BE2C (cell line): ENCODE measurements around the gene FKBP1B. TPM values are rescaled to one million over a fixed set of nuclear protein-coding genes. Genes with fewer than 3 reads are reported as not detected.

ENCODE experiments used
- DNase-seq: peaks from one replicate; pipeline ENCODE4 v3.0.0-alpha.2; 2020
- H3K27me3 ChIP-seq: fragments of 250-450 bp; sonication (Bioruptor Pico); 2 replicates; pipeline ENCODE4 v1.5.1; 2020; ENCODE audit warnings: mild to moderate bottlenecking
- H3K36me3 ChIP-seq: fragments of 250-450 bp; sonication (Bioruptor Pico); 2 replicates; pipeline ENCODE4 v1.5.1; 2020; ENCODE audit warnings: mild to moderate bottlenecking
- H3K4me1 ChIP-seq: fragments of 250-450 bp; sonication (Bioruptor Pico); 2 replicates; pipeline ENCODE4 v1.5.1; 2020
- H3K4me3 ChIP-seq: 2 replicates; pipeline ENCODE4 v1.5.1; 2011; ENCODE audit warnings: low read depth, low read length
- H3K9me3 ChIP-seq: fragments of 250-450 bp; sonication (Bioruptor Pico); 2 replicates; pipeline ENCODE4 v1.5.1; 2020
- CTCF ChIP-seq: IDR thresholded peaks from 2 replicates; pipeline ENCODE4 v1.5.1; 2012; ENCODE audit warnings: mild to moderate bottlenecking, low read depth, low read length
- polyA plus RNA-seq: library from polyadenylated mRNA; unstranded; fragments of >200 nt; gene quantifications from one replicate; pipeline ENCODE4 v1.2.1, GENCODE V29; 2012; ENCODE audit warnings: low read depth, missing spikeins; ENCODE audit not compliant: insufficient read length, insufficient read depth

FKBP1B gene
- polyA plus RNA-seq, result 11.0 TPM

DNA sequence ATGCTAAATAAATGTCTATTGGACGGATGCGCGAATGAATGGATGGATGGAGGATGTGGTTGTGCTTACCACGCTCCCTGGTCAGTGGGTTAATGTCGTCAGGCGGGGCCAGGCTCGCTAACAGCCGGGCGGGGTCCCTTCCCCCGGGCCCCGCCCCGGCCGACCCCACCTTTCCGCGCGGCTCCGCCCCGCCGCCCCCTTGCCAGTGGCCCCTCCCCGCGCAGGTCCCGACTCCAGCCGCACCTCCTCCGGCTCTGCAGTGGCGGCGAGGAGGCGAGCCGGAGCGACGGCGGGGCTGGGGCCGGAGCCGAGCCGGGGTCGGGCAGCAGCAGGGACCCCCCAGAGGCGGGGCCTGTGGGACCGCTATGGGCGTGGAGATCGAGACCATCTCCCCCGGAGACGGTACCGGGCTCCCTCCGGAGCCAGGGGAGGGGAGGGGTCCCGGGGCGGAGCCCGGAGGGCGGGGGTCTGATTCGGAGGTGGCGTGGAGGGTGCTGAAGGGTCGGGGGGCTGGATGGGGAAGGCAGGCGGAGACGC is at the start of gene FKBP1B:
Gene FKBP1B, plus strand, starts transcription at position 257 of the 537 bp plus-strand sequence. Its CDS starts 109 bp downstream, at position 366.
- Histone ChIP-seq H3K27me3 (no peaks in the 10 kb centered on the region), H3K9me3 (no peaks in the 10 kb centered on the region), H3K4me3 (peak within 1 kb of the TSS; percentile 80), H3K36me3 (no peaks in the 10 kb centered on the region), H3K4me1 (peaks cover 3% of the 10 kb centered on the region)
- DNase-seq, result peak; percentile 91
- TF ChIP-seq CTCF, result no peak

GRCh38 chr2:24007693-24008092 is 41.8 kb upstream of the FKBP1B start:
- H3K4me3 ChIP-seq, result no peak overlapping the region
- H3K36me3 ChIP-seq, result no peaks in the 10 kb centered on the region
- H3K27me3 ChIP-seq, result peaks cover 15% of the 10 kb centered on the region
- no peaks in the 10 kb centered on the region for H3K4me1 ChIP-seq
- TF ChIP-seq CTCF, result no peak
- no peaks in the 10 kb centered on the region for H3K9me3 ChIP-seq
- no peak for DNase-seq

DNA sequence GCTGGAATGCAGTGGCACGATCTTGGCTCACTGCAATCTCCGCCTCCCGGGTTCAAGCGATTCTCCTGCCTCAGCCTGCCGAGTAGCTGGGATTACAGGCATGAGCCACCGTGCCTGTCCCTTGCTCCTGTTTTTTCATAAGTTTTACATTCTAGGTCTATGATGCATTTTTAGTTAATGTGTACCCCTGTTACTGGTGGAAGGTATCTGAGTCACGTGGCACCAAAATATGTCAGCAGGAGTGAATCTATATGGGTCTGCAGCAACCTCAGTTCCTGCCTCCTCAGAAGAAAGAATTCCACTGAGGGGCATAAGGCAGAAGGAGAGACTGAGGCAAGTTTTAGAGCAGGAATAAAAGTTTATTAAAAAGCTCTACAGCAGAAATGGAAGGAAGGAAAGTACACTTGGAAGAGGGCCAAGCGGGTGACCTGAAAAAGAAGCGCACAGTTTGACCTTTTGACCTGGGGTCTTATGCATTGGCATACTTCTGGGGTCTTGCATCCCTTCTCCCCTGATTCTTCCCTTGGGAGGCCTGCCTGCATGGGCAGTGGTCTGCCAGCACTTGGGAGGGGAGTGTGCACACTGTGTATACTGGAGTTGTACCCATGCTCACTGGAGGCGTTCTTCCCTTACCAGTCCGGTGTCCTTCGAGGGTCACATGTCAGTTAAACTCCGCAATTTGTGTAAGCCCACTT is 40.7 kb upstream of the FKBP1B start:
- no peaks in the 10 kb centered on the region for H3K36me3 ChIP-seq
- H3K4me3 ChIP-seq, result no peak overlapping the region
- no peaks in the 10 kb centered on the region for H3K9me3 ChIP-seq
- no peaks in the 10 kb centered on the region for H3K4me1 ChIP-seq
- TF ChIP-seq CTCF, result no peak
- H3K27me3 ChIP-seq, result peaks cover 15% of the 10 kb centered on the region
- no peak for DNase-seq

DNA sequence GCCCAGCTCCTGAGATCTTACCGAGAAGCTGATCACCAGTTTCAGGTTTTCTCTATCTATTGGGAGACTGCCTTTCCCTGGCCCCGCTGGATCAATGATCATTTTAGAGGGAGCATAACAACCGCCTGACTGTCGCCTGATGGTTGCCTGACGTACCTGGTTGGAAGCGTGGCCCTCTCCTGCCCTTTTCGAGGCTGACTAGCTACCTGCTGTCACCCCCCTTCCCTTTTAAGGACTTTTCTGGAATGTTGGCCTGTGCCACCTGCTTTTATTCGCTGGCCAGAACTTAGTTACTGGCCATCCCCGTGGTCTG is 40.2 kb upstream of the FKBP1B start:
- Histone ChIP-seq H3K36me3 (no peaks in the 10 kb centered on the region), H3K4me3 (peak overlapping the region; percentile 51), H3K4me1 (no peaks in the 10 kb centered on the region), H3K9me3 (no peaks in the 10 kb centered on the region), H3K27me3 (peaks cover 15% of the 10 kb centered on the region)
- DNase-seq, result no peak
- no peak for TF ChIP-seq CTCF

GRCh38 chr2:24009680-24010476 is 39.7 kb upstream of the FKBP1B start, which contains the start of gene MFSD2B:
Gene MFSD2B (plus strand): TSS chr2:24010085. CDS start chr2:24010097, 12 bp downstream.
- peak; percentile 20 for DNase-seq
- Histone ChIP-seq H3K4me1 (no peaks in the 10 kb centered on the region), H3K4me3 (peak within 1 kb of the TSS; percentile 51), H3K9me3 (no peaks in the 10 kb centered on the region), H3K36me3 (no peaks in the 10 kb centered on the region), H3K27me3 (peaks cover 15% of the 10 kb centered on the region)
- TF ChIP-seq CTCF, result no peak
